GM12865 (cell line): ENCODE results near the gene ZXDB.

Source experiments
- DNase-seq: peaks from one replicate; pipeline ENCODE4 v3.0.0; 2010; ENCODE audit warnings: low read depth
- H3K4me3 ChIP-seq: 2 replicates; pipeline ENCODE4 v1.5.1; 2011; ENCODE audit warnings: mild to moderate bottlenecking, low read depth, low read length, control low read depth
- CTCF ChIP-seq: IDR thresholded peaks from 2 replicates; pipeline ENCODE4 v1.5.1; 2011; ENCODE audit warnings: low read length, control low read depth, low read depth, inconsistent platforms; ENCODE audit not compliant: insufficient read depth; ENCODE audit errors: missing control alignments

Gene ZXDB

GRCh38 chrX:57640674-57641016 is 48.8 kb downstream of the ZXDB start:
- no peak for DNase-seq
- H3K4me3 ChIP-seq = no peak overlapping the region
- TF ChIP-seq CTCF = no peak

DNA sequence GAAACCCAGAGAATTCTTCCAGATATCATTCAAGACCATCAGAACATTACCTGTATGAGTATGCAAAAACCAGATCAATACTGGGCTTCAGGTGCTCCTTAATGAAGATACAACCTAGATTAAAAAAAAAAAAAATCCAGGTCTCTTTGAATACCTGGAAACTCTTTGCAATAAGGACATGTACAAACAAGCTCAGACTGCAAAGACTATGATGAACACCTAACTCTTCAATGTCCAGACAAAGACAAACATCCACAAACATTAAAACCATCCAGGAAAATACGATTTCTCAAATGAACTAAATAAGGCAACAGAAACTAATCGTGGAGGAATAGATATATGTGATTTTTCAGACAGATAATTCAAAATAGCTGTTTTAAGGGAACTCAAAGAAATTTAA is 49.5 kb downstream of the ZXDB start:
- no peak for DNase-seq
- TF ChIP-seq CTCF = no peak
- H3K4me3 ChIP-seq = no peak overlapping the region

DNA sequence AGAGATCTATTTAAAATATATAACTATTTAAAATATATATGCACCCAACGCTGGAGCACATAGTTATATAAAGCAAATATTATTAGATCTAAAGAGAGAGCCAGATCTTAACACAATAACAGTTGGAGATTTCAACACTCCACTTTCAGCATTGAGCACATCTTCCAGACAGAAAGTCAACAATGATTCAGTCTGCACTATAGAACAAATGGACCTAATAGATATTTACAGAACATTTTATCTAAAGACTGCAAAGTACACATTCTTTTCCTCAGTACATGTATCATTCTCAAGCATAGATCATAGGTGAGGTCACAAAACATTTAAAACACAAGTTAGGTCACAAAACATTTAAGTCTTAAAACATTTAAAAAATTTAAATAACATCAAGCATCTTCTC is 51.9 kb downstream of the ZXDB start:
- no peak overlapping the region for H3K4me3 ChIP-seq
- TF ChIP-seq CTCF = no peak
- DNase-seq = no peak

- no peak overlapping the region for H3K4me3 ChIP-seq
- TF ChIP-seq CTCF = no peak
- DNase-seq = no peak
These were observed 55.2 kb downstream of the ZXDB start for GRCh38 chrX:57647020-57647419.
